Heart right ventricle (tissue), 16 donors: Measurements from ENCODE around the gene CDH13. TPM values are rescaled to one million over a fixed set of nuclear protein-coding genes. Genes with fewer than 3 reads are reported as not detected.

Source experiments
- ATAC-seq, 8 donors: fragments of 200-7000 bp; cut with Tn5 transposase; one replicate each; pipeline ENCODE4 v1.9.1; 2020; ENCODE audit warnings: mild to moderate bottlenecking in 8 of 8, moderate library complexity in 8 of 8, moderate number of reproducible peaks in 1 of 8
- DNase-seq, 2 donors: peaks; one replicate each; pipeline ENCODE4 v3.0.0-alpha.2; 2020
- H3K27ac ChIP-seq, 10 donors: fragments of 200-600 bp; sonication (generic) in 2 of 10; one replicate each; pipeline versions ENCODE4 v1.5.0 to v1.8.0; 2020 to 2022; ENCODE audit warnings: mild to moderate bottlenecking in 3 of 10
- H3K27me3 ChIP-seq, 7 donors: fragments of 200-600 bp; one replicate each; pipeline ENCODE4 v1.8.0; 2021 to 2022; ENCODE audit warnings: mild to moderate bottlenecking in 2 of 7
- H3K36me3 ChIP-seq, 9 donors: fragments of 200-600 bp; sonication (generic) in 1 of 9; one replicate each; pipeline versions ENCODE4 v1.5.0 to v1.8.0; 2020 to 2022; ENCODE audit warnings: mild to moderate bottlenecking in 2 of 9
- H3K4me1 ChIP-seq, 9 donors: fragments of 200-600 bp; sonication (generic) in 1 of 9; one replicate each; pipeline versions ENCODE4 v1.5.0 to v1.8.0; 2020 to 2022; ENCODE audit warnings: mild to moderate bottlenecking in 4 of 9
- H3K4me3 ChIP-seq, 10 donors: fragments of 200-600 bp; sonication (generic) in 2 of 10; one replicate each; pipeline versions ENCODE4 v1.5.0 to v1.8.0; 2020 to 2022; ENCODE audit warnings: mild to moderate bottlenecking in 7 of 10, moderate library complexity in 2 of 10
- H3K9me3 ChIP-seq, 11 donors: fragments of 200-600 bp in 10 of 11; sonication (generic) in 2 of 11; one replicate each; pipeline versions ENCODE4 v1.5.0 to v1.8.0; 2013 to 2022; ENCODE audit warnings: mild to moderate bottlenecking in 2 of 11, control low read depth in 1 of 11, moderate library complexity in 1 of 11
- CTCF ChIP-seq, 9 donors: fragments of 200-600 bp; sonication (generic) in 2 of 9; IDR thresholded peaks; one replicate each; pipeline versions ENCODE4 v1.5.0 to v1.8.0; 2021 to 2022; ENCODE audit warnings: antibody characterized with exemption in 9 of 9, mild to moderate bottlenecking in 5 of 9, moderate library complexity in 1 of 9
- WGBS, 2 donors: extraction: QIAGEN DNeasy Blood & Tissue Kit; methylation state at CpG; one replicate each; pipeline ENCODE4 v1.1.7; 2013; ENCODE audit warnings: inconsistent platforms in 1 of 2; 5-methylcytosine and 5-hydroxymethylcytosine counted together
- intact Hi-C, 10 donors: fragments of 100-400 bp; cut with DNase I; formaldehyde crosslinking; loops; one replicate each; pipeline versions ENCODE4 v1.11.1 to v1.14.2; 2022
- polyA plus RNA-seq, 2 donors: library from polyadenylated mRNA; stranded (reverse); fragments of 200-250 nt; gene quantifications; one replicate each; pipeline ENCODE4 v1.2.3, GENCODE V29; 2013
- total RNA-seq, 10 donors: library from RNA; stranded (reverse); fragmentation: NEBNext Ultra II Directional in 3 of 10; extraction: Animal tissue kit (Norgen Biotek cat#: 25700) in 3 of 10; gene quantifications; one replicate each; pipeline versions ENCODE4 v1.2.1 to v1.2.4, GENCODE V29; 2021 to 2023
- donor health status: Arrhythmogenic right ventricular cardiomyopathy.
- donor health status: ischemic (EF 13 %, LVEDD 7.1; RV severe dilation, severe dysfunction).
- donor health status: healthy with polysubstance abuse.
- donor health status: DM: no; HTN: yes; CAD: no.
- donor health status: DM: no; HTN: no; CAD: no.
- donor health status: ischemic (EF 25% LVEDD 6.9; RV normal size, moderate dysfunction).
- donor health status: ischemic (EF 25% LVEDD 5.7; RV mildly dilated, moderate dysfunction).
- donor health status: healthy.
- donor health status: DM: yes; HTN: yes; CAD: no.
- donor health status: Ischemic cardiomyopathy.
- donor health status: ischemic (EF 35%, LVEDD 5.7; RV mildly dilated, moderate dysfunction).
- donor health status: nonischemic (EF 11% LVEDD 7.7; RV severe dilation, severe dysfunction).
- donor health status: DM: yes; HTN: yes; CAD: no.
- donor health status: PGD.
- donor health status: ischemic (EF 29% LVEDD 5.4; RV normal size, mild dysfunction).
- donor health status: nonischemic (EF 23%, LVEDD 6.1; RV moderate dilation, normal function).

CDH13 gene
- total and polyA plus RNA-seq, 12 donors, result 15.5 to 221 (median 168) TPM

- TF ChIP-seq CTCF (IDR thresholded peaks at IDR 0.05), result no peak
- H3K36me3 ChIP-seq, result no peaks in the 10 kb centered on the region
- 68 to 69% methylated on average over 12 of the region's 12 CpGs for WGBS, 2 donors
- ATAC-seq, result no peak
- no peak overlapping the region for H3K27ac ChIP-seq
- DNase-seq, result no peak
- no peaks in the 10 kb centered on the region for H3K4me1 ChIP-seq
- H3K27me3 ChIP-seq, result no peaks in the 10 kb centered on the region
- intact Hi-C loops, result loop anchor here in 1 of 10 donors (10.0 kb wide), 1 partner anchor 65 kb away; no protein-coding TSS in a partner anchor
- no peaks in the 10 kb centered on the region for H3K9me3 ChIP-seq
- no peak overlapping the region for H3K4me3 ChIP-seq
Measured at GRCh38 chr16:83619381-83620150, 992.8 kb downstream of the CDH13 start.

GRCh38 chr16:83622010-83622409 lies 995.2 kb downstream of the CDH13 start:
- intact Hi-C loops, result loop anchor here in 1 of 10 donors (10.0 kb wide), 1 partner anchor 63 kb away; no protein-coding TSS in a partner anchor
- Histone ChIP-seq H3K4me1 (no peaks in the 10 kb centered on the region), H3K27me3 (no peaks in the 10 kb centered on the region), H3K9me3 (no peaks in the 10 kb centered on the region), H3K36me3 (no peaks in the 10 kb centered on the region), H3K27ac (no peak overlapping the region), H3K4me3 (no peak overlapping the region)
- TF ChIP-seq CTCF (IDR thresholded peaks at IDR 0.05), result no peak
- 93 to 95% methylated on average over 7 of the region's 7 CpGs for WGBS, 2 donors
- DNase-seq, result no peak
- ATAC-seq, result no peak

GRCh38 chr16:83623091-83623730 lies 996.4 kb downstream of the CDH13 start:
- TF ChIP-seq CTCF (IDR thresholded peaks at IDR 0.05), result no peak
- Histone ChIP-seq H3K36me3 (no peaks in the 10 kb centered on the region), H3K9me3 (no peaks in the 10 kb centered on the region), H3K4me3 (no peak overlapping the region), H3K27me3 (no peaks in the 10 kb centered on the region), H3K4me1 (no peaks in the 10 kb centered on the region), H3K27ac (no peak overlapping the region)
- 82 to 89% methylated on average over 17 of the region's 17 CpGs for WGBS, 2 donors
- ATAC-seq (no peak), DNase-seq (no peak)
- intact Hi-C loops, result loop anchor here in 1 of 10 donors (10.0 kb wide), 1 partner anchor 62 kb away; no protein-coding TSS in a partner anchor

- 78 to 89% methylated on average over 6 of the region's 6 CpGs for WGBS, 2 donors
- Histone ChIP-seq H3K27me3 (no peaks in the 10 kb centered on the region), H3K36me3 (no peaks in the 10 kb centered on the region), H3K27ac (no peak overlapping the region), H3K9me3 (no peaks in the 10 kb centered on the region), H3K4me1 (no peaks in the 10 kb centered on the region), H3K4me3 (no peak overlapping the region)
- DNase-seq (no peak), ATAC-seq (no peak)
- no peak for TF ChIP-seq CTCF (IDR thresholded peaks at IDR 0.05)
- intact Hi-C loops, result loop anchor here in 1 of 10 donors (10.0 kb wide), 1 partner anchor 61 kb away; no protein-coding TSS in a partner anchor
Measured at GRCh38 chr16:83623892-83624291, 997.1 kb downstream of the CDH13 start.
